PC-3 (cell line): ENCODE measurements around the gene FASN. TPM values are rescaled to one million over a fixed set of nuclear protein-coding genes. Genes with fewer than 3 reads are reported as not detected.

ENCODE experiments used
- ATAC-seq: fragments of 200-7000 bp; cut with Tn5 transposase; 2 replicates; pipeline ENCODE4 v1.9.1; 2020; ENCODE audit warnings: mild to moderate bottlenecking, moderate library complexity
- BruUV-seq: library from RNA; stranded (reverse); fragments of 400-500 nt; replicated peaks from 2 replicates; lab custom pipeline; 2021; lab: Mats Ljungman, UMichigan
- CTCF ChIA-PET: fragments of 300-600 bp; sonication (Branson Sonifier 250); formaldehyde crosslinking; loops from one replicate; lab custom pipeline; 2022; ENCODE audit warnings: antibody characterized with exemption; lab: Charles Lee
- POLR2A ChIA-PET: fragments of 300-600 bp; sonication (Branson Sonifier 250); formaldehyde crosslinking; loops from one replicate; lab custom pipeline; 2022; ENCODE audit warnings: antibody characterized with exemption; ENCODE audit not compliant: unreplicated experiment; lab: Charles Lee
- DNase-seq: peaks from one replicate; pipeline ENCODE4 v3.0.0-alpha.2; 2015
- H2AFZ ChIP-seq: fragments of 300-600 bp; sonication (generic); 2 replicates; pipeline ENCODE4 v1.6.0; 2016; ENCODE audit warnings: antibody characterized with exemption, low read length
- H3F3A ChIP-seq: fragments of 300-600 bp; sonication (generic); one replicate; pipeline ENCODE4 v1.6.0; 2017; ENCODE audit warnings: antibody characterized with exemption, low read length, control low read depth, mild to moderate bottlenecking; ENCODE audit not compliant: unreplicated experiment
- H3K27ac ChIP-seq: fragments of 300-600 bp; sonication (generic); 2 replicates; pipeline ENCODE4 v1.5.1; 2016; ENCODE audit warnings: mild to moderate bottlenecking, low read length
- H3K27me3 ChIP-seq: fragments of 300-600 bp; sonication (generic); 2 replicates; pipeline ENCODE4 v1.6.1; 2016; ENCODE audit warnings: low read length, mixed read lengths
- H3K36me3 ChIP-seq: fragments of 300-600 bp; sonication (generic); 2 replicates; pipeline ENCODE4 v1.6.1; 2016; ENCODE audit warnings: low read depth, mixed run types, low read length, mixed read lengths
- H3K4me1 ChIP-seq: fragments of 300-600 bp; sonication (generic); 2 replicates; pipeline ENCODE4 v1.5.1; 2016; ENCODE audit warnings: low read length; ENCODE audit not compliant: insufficient read depth
- H3K4me2 ChIP-seq: fragments of 300-600 bp; sonication (generic); 2 replicates; pipeline ENCODE4 v1.6.0; 2016; ENCODE audit warnings: low read length
- H3K4me3 ChIP-seq: fragments of 300-600 bp; sonication (generic); 2 replicates; pipeline ENCODE4 v1.5.1; 2016; ENCODE audit warnings: mild to moderate bottlenecking, low read length, mixed read lengths
- H3K79me2 ChIP-seq: fragments of 300-600 bp; sonication (generic); 2 replicates; pipeline ENCODE4 v1.6.1; 2017; ENCODE audit warnings: low read length, mixed read lengths
- H3K9ac ChIP-seq: fragments of 300-600 bp; sonication (generic); 2 replicates; pipeline ENCODE4 v1.6.0; 2016; ENCODE audit warnings: mild to moderate bottlenecking, low read length
- H3K9me2 ChIP-seq: fragments of 300-600 bp; sonication (generic); replicated peaks from 2 replicates; pipeline ENCODE4 v1.6.1; 2016; ENCODE audit warnings: mixed run types, low read length, mixed read lengths
- H3K9me3 ChIP-seq: fragments of 300-600 bp; sonication (generic); 2 replicates; pipeline ENCODE4 v1.6.1; 2016; ENCODE audit warnings: low read length, mixed read lengths
- H4K20me1 ChIP-seq: fragments of 300-600 bp; sonication (generic); 2 replicates; pipeline ENCODE4 v1.6.1; 2016; ENCODE audit warnings: low read length, mixed read lengths
- CTCF ChIP-seq: fragments of 300-600 bp; sonication (generic); conservative IDR thresholded peaks from 2 replicates; pipeline ENCODE4 v1.5.1; 2017; ENCODE audit warnings: antibody characterized with exemption, low read depth, mild to moderate bottlenecking, low read length
- EZH2 ChIP-seq: fragments of 300-600 bp; sonication (generic); IDR thresholded peaks from one replicate; pipeline ENCODE4 v1.6.1; 2017; ENCODE audit warnings: antibody characterized with exemption, mild to moderate bottlenecking, low read length; ENCODE audit not compliant: unreplicated experiment
- EZH2phosphoT487 ChIP-seq: fragments of 300-600 bp; sonication (generic); IDR thresholded peaks from 2 replicates; pipeline ENCODE4 v1.6.1; 2018; ENCODE audit warnings: mild to moderate bottlenecking, antibody characterized with exemption, low read length, borderline replicate concordance
- intact Hi-C: fragments of 100-400 bp; cut with micrococcal nuclease; formaldehyde crosslinking; loops from 2 replicates; pipeline ENCODE4 v1.9.0; 2023
- total RNA-seq: library from RNA; depleted of rRNA; stranded (reverse); fragments of >200 nt; gene quantifications from 2 replicates; pipeline ENCODE4 v1.2.3, GENCODE V29; 2014

The FASN gene
- total RNA-seq, 1 experiment from 2014 or later = 269 TPM

GRCh38 chr17:82079001-82079677, 18.9 kb downstream of the FASN start:
- peaks cover 49% of the 10 kb centered on the region for H3K36me3 ChIP-seq
- H3K4me1 ChIP-seq = no peaks in the 10 kb centered on the region
- CTCF ChIA-PET = no interaction called here
- no peak overlapping the region for H3K9ac ChIP-seq
- DNase-seq (no peak), ATAC-seq (no peak)
- H3K27ac ChIP-seq = no peak overlapping the region
- no peaks in the 10 kb centered on the region for H3K9me3 ChIP-seq
- H3K9me2 ChIP-seq = no peaks in the 10 kb centered on the region
- no peak overlapping the region for H3K4me2 ChIP-seq
- no peak overlapping the region for H2AFZ ChIP-seq
- H3K27me3 ChIP-seq = no peaks in the 10 kb centered on the region
- H4K20me1 ChIP-seq = no peaks in the 10 kb centered on the region
- POLR2A ChIA-PET = no interaction called here
- H3K79me2 ChIP-seq = no peaks in the 10 kb centered on the region
- no TSS peak for BruUV-seq
- TF ChIP-seq EZH2phosphoT487 (no peak), CTCF (no peak), EZH2 (no peak)
- H3K4me3 ChIP-seq = no peak overlapping the region
- H3F3A ChIP-seq = no peaks in the 10 kb centered on the region
- intact Hi-C loops = no loop called here

- no peak overlapping the region for H3K27ac ChIP-seq
- no peak overlapping the region for H3K9ac ChIP-seq
- ATAC-seq (no peak), DNase-seq (no peak)
- no peaks in the 10 kb centered on the region for H3K9me2 ChIP-seq
- H3K4me1 ChIP-seq = no peaks in the 10 kb centered on the region
- CTCF ChIA-PET = no interaction called here
- no peaks in the 10 kb centered on the region for H3F3A ChIP-seq
- POLR2A ChIA-PET = no interaction called here
- no peak overlapping the region for H3K4me2 ChIP-seq
- H3K4me3 ChIP-seq = no peak overlapping the region
- TF ChIP-seq CTCF (no peak), EZH2phosphoT487 (no peak), EZH2 (no peak)
- no peaks in the 10 kb centered on the region for H3K27me3 ChIP-seq
- no peak overlapping the region for H2AFZ ChIP-seq
- intact Hi-C loops = no loop called here
- H3K36me3 ChIP-seq = peaks cover 42% of the 10 kb centered on the region
- H4K20me1 ChIP-seq = no peaks in the 10 kb centered on the region
- no peaks in the 10 kb centered on the region for H3K9me3 ChIP-seq
- no peaks in the 10 kb centered on the region for H3K79me2 ChIP-seq
- BruUV-seq = no TSS peak
Measured at GRCh38 chr17:82078433-82078832, 19.6 kb downstream of the FASN start.

GRCh38 chr17:82077617-82078358, 20.2 kb downstream of the FASN start:
- Histone ChIP-seq H3K4me3 (no peak overlapping the region), H3K4me2 (no peak overlapping the region), H3K27me3 (no peaks in the 10 kb centered on the region), H4K20me1 (no peaks in the 10 kb centered on the region), H3K4me1 (no peaks in the 10 kb centered on the region), H3K9ac (no peak overlapping the region), H3K79me2 (no peaks in the 10 kb centered on the region), H3K27ac (no peak overlapping the region), H3K9me3 (no peaks in the 10 kb centered on the region), H3K9me2 (no peaks in the 10 kb centered on the region), H3F3A (no peaks in the 10 kb centered on the region), H2AFZ (no peak overlapping the region), H3K36me3 (peaks cover 36% of the 10 kb centered on the region)
- no TSS peak for BruUV-seq
- no peak for ATAC-seq
- ChIA-PET POLR2A (interaction anchor here (0.7 kb wide), 1 partner anchor 40 kb away, joined by 3 read pairs; no protein-coding TSS in a partner anchor), CTCF (no interaction called here)
- intact Hi-C loops = no loop called here
- no peak for TF ChIP-seq CTCF
- TF ChIP-seq EZH2 = no peak
- TF ChIP-seq EZH2phosphoT487 = no peak
- no peak for DNase-seq
